Stomach (tissue), 9 donors: ENCODE measurements around the gene LYPD3. TPM values are rescaled to one million over a fixed set of nuclear protein-coding genes. Genes with fewer than 3 reads are reported as not detected.

Experiments
- DNase-seq, 2 donors: peaks; one replicate each; pipeline versions ENCODE4 v3.0.0 to v3.0.0-alpha.2; 2013 to 2019
- H3K27ac ChIP-seq, 5 donors: fragments of 200-600 bp in 4 of 5; sonication (generic) in 4 of 5; one replicate each; pipeline ENCODE4 v1.5.1; 2013 to 2019; ENCODE audit warnings: mild to moderate bottlenecking in 1 of 5, moderate library complexity in 1 of 5
- H3K27me3 ChIP-seq, 3 donors: fragments of 200-600 bp; sonication (generic); one replicate each; pipeline ENCODE4 v1.5.1; 2017 to 2019; ENCODE audit warnings: mixed run types in 1 of 3
- H3K36me3 ChIP-seq, 4 donors: fragments of 200-600 bp; sonication (generic); 1 replicate in 3 of 4; 2 replicates in 1 of 4; pipeline ENCODE4 v1.5.1; 2016 to 2019
- H3K4me1 ChIP-seq, 4 donors: fragments of 200-600 bp; sonication (generic); one replicate each; pipeline ENCODE4 v1.5.1; 2016 to 2019
- H3K4me3 ChIP-seq, 4 donors: fragments of 200-600 bp; sonication (generic) in 3 of 4; one replicate each; pipeline ENCODE4 v1.5.1; 2016 to 2019; ENCODE audit warnings: mild to moderate bottlenecking in 1 of 4
- H3K9me3 ChIP-seq, 4 donors: fragments of 200-600 bp; sonication (generic); one replicate each; pipeline ENCODE4 v1.5.1; 2016 to 2019
- EP300 ChIP-seq: sonication (generic); formaldehyde crosslinking; IDR thresholded peaks from one replicate; pipeline ENCODE4 v1.6.1; 2017; ENCODE audit warnings: antibody characterized with exemption
- POLR2A ChIP-seq, 4 donors: fragments of 450-650 bp; IDR thresholded peaks; one replicate each; pipeline ENCODE4 v1.6.1; 2016; ENCODE audit warnings: antibody characterized with exemption in 4 of 4, control low read depth in 2 of 4, mild to moderate bottlenecking in 1 of 4, moderate library complexity in 1 of 4
- POLR2AphosphoS5 ChIP-seq, 3 donors: sonication (generic); formaldehyde crosslinking; IDR thresholded peaks; one replicate each; pipeline ENCODE4 v1.6.1; 2016; ENCODE audit warnings: antibody characterized with exemption in 3 of 3
- WGBS, 5 donors: extraction: QIAGEN DNeasy Blood & Tissue Kit in 3 of 5; methylation state at CpG; one replicate each; pipeline versions ENCODE4 v1.1.5 to v1.1.7; 2013 to 2018; 5-methylcytosine and 5-hydroxymethylcytosine counted together
- intact Hi-C: fragments of 100-400 bp; cut with DNase I; formaldehyde crosslinking; loops from one replicate; pipeline ENCODE4 v1.15.1; 2023; ENCODE audit warnings: low total_unique reads
- polyA plus RNA-seq, 3 donors: library from polyadenylated mRNA; stranded (reverse); fragments of 200-250 nt; gene quantifications; one replicate each; pipeline ENCODE4 v1.2.3, GENCODE V29; 2013
- total RNA-seq, 5 donors: library from RNA; depleted of rRNA; stranded (reverse); fragments of >200 nt; gene quantifications; one replicate each; pipeline versions ENCODE4 v1.1.0 to v1.2.3, GENCODE V29; 2014 to 2016
- TF ChIP-seq, protein P1 (sequence below), 7 experiments: fragments of 450-650 bp in 4 of 7; fragments of 200-600 bp in 3 of 7; sonication (generic) in 3 of 7; IDR thresholded peaks; one replicate each; pipeline ENCODE4 v1.5.1; 2016 to 2019; ENCODE audit warnings: antibody characterized with exemption in 7 of 7, control low read depth in 2 of 7, mild to moderate bottlenecking in 1 of 7
- donor health status: healthy with polysubstance abuse.
- donor health status: Bipolar disorder and iron deficiency.
- donor health status: healthy.

LYPD3 gene
- total and polyA plus RNA-seq, 8 donors = 0.29 to 72.4 (median 0.66) TPM; not detected in 2

DNA sequence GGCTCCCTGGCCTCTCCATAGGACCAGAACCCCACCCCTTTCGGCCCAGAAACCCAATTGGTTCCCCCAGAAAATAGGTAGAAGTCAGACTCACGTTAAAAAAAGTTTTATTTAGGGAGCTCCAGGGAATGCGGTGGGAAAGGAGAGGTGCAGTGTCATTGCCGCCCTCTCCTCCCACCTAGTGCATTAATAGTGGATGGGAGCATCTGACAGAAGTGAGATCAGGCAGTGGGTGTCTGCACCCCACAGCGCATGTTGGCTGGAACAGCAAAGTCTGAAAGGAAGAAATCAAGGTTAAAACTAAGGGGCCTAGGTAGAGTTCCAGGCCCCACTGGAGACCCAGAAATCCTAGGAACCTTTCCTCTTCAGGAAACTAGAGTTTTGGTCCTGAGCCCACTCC, 41.2 kb upstream of the LYPD3 start:
- no peaks in the 10 kb centered on the region for H3K27me3 ChIP-seq
- no peak overlapping the region for H3K27ac ChIP-seq
- H3K36me3 ChIP-seq = peaks cover 16 to 52% (median 44%) of the 10 kb centered on the region in 4 donors
- intact Hi-C loops = no loop called here
- 84 to 94% (median 89%) methylated on average over 5 of the region's 5 CpGs for WGBS, 5 donors
- no peak for DNase-seq
- peaks cover 12 to 33% (median 24%) of the 10 kb centered on the region in 4 donors for H3K4me1 ChIP-seq
- no peaks in the 10 kb centered on the region for H3K9me3 ChIP-seq
- H3K4me3 ChIP-seq = no peak overlapping the region
- TF ChIP-seq POLR2A (IDR thresholded peaks at IDR 0.05) = no peak
- TF ChIP-seq, protein P1, sequence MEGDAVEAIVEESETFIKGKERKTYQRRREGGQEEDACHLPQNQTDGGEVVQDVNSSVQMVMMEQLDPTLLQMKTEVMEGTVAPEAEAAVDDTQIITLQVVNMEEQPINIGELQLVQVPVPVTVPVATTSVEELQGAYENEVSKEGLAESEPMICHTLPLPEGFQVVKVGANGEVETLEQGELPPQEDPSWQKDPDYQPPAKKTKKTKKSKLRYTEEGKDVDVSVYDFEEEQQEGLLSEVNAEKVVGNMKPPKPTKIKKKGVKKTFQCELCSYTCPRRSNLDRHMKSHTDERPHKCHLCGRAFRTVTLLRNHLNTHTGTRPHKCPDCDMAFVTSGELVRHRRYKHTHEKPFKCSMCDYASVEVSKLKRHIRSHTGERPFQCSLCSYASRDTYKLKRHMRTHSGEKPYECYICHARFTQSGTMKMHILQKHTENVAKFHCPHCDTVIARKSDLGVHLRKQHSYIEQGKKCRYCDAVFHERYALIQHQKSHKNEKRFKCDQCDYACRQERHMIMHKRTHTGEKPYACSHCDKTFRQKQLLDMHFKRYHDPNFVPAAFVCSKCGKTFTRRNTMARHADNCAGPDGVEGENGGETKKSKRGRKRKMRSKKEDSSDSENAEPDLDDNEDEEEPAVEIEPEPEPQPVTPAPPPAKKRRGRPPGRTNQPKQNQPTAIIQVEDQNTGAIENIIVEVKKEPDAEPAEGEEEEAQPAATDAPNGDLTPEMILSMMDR (IDR thresholded peaks at IDR 0.05) = no peak
- TF ChIP-seq POLR2AphosphoS5 (IDR thresholded peaks at IDR 0.05) = no peak
- TF ChIP-seq EP300 = no peak

DNA sequence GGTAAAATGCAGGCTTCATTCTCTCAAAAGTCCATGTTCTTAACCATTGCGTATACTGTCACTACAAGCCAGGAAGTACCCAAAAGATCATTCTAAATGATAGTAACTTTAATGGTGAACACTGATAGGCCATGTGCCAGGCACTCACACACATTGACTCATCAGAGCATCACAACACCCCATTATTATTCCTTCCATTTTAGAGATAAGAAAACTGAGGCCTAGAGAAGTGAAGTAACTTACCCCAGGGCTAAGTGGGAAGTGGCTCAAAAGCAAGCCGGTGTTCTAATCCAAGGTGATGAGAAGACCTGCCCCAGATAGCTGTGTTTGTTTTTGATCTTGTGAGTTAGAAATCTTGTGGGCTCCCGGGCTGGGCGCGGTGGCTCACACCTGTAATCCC, 40.5 kb upstream of the LYPD3 start:
- Histone ChIP-seq H3K27me3 (no peaks in the 10 kb centered on the region), H3K9me3 (no peaks in the 10 kb centered on the region), H3K27ac (no peak overlapping the region), H3K36me3 (peaks cover 16 to 49% (median 42%) of the 10 kb centered on the region in 4 donors), H3K4me3 (no peak overlapping the region), H3K4me1 (peaks cover 12 to 37% (median 27%) of the 10 kb centered on the region in 4 donors)
- no peak for DNase-seq
- intact Hi-C loops = no loop called here
- 91 to 94% (median 93%) methylated on average over 5 of the region's 5 CpGs for whole genome bisulfite sequencing, 5 donors
- TF ChIP-seq POLR2A (IDR thresholded peaks at IDR 0.05) (no peak), POLR2AphosphoS5 (IDR thresholded peaks at IDR 0.05) (no peak), EP300 (no peak)
- TF ChIP-seq, protein P1 (IDR thresholded peaks at IDR 0.05) = no peak

DNA sequence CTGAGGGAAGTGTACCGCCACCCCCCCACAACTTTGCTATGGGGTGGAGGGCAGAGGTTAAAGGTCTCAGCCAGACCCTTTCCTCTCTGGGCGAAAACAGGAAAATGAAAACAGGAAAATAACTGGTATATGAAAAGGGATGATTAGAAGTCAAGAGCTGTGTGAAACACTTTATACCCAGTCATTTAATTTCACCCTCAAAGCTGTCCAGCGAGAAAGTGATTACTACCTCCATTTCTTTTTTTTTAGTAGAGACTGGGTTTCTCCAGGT, 39.7 kb upstream of the LYPD3 start:
- Histone ChIP-seq H3K4me3 (peak overlapping the region; percentile 75 to 82 (median 77)), H3K9me3 (no peaks in the 10 kb centered on the region), H3K36me3 (peaks cover 12 to 41% (median 33%) of the 10 kb centered on the region in 4 donors), H3K27me3 (no peaks in the 10 kb centered on the region), H3K27ac (peak overlapping the region in 4 of 5 donors; percentile 83 to 90 (median 89)), H3K4me1 (peaks cover 12 to 37% (median 27%) of the 10 kb centered on the region in 4 donors)
- TF ChIP-seq POLR2A (IDR thresholded peaks at IDR 0.05) = no peak
- TF ChIP-seq EP300 = no peak
- no peak for TF ChIP-seq POLR2AphosphoS5 (IDR thresholded peaks at IDR 0.05)
- TF ChIP-seq, protein P1 (IDR thresholded peaks at IDR 0.05) = no peak
- intact Hi-C loops = no loop called here
- WGBS, 5 donors = 73 to 87% (median 75%) methylated on average over 3 of the region's 3 CpGs
- no peak for DNase-seq

DNA sequence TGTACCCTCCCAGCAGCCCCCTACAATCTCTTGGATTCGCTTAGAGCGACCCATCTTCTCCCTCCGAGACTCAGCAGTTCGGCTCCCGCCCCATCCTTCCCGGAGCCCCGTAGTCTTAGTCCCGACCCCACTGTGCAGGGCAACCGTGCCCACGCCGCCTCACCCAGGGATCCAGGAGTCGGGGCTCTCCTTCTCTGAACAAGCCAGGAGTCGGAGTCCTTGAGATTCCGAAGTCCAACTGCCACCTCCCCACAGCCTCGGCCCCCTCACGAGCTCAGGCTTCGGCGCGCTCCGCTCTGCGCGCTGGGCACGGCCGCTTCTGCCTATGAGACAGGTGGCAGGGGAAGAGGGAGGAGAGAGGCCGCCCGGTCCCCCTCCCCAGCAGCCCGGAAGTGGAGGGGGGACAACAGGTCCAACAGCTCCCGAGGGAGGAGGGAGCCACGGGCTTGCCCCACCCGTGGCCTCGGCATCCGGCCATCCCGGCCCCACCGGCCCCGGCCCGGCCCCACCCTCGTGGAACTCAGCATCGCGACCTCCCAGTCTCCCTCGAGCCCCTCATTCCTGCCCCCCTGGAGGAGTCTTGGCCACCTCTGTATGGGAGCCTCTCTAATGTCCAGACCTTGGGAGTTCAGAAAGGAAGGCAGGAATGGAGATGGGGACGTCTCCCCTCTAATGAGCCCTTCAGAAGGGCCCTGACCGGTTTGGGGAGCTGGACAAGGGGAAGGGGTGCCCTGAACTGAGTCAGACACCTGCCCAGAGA, 39.2 kb upstream of the LYPD3 start, which contains the start of gene PHLDB3:
TSS of gene PHLDB3 (minus strand) at position 321 of the 760 bp plus-strand sequence. CDS start 628 bp downstream, outside the sequence.
- H3K27ac ChIP-seq = peak within 1 kb of the TSS; percentile 83 to 90 (median 89)
- no peaks in the 10 kb centered on the region for H3K9me3 ChIP-seq
- TF ChIP-seq POLR2A (IDR thresholded peaks at IDR 0.05) = no peak
- TF ChIP-seq, protein P1 (IDR thresholded peaks at IDR 0.05) = no peak
- H3K4me3 ChIP-seq = peak within 1 kb of the TSS; percentile 75 to 82 (median 77)
- H3K27me3 ChIP-seq = no peaks in the 10 kb centered on the region
- DNase-seq = peak; percentile 50 to 83
- intact Hi-C loops = no loop called here
- peaks cover 8 to 36% (median 28%) of the 10 kb centered on the region in 4 donors for H3K36me3 ChIP-seq
- WGBS, 5 donors = 2 to 5% (median 3%) methylated on average over 14 to 42 of the region's 42 CpGs
- peaks cover 12 to 37% (median 27%) of the 10 kb centered on the region in 4 donors for H3K4me1 ChIP-seq
